Stimulated activated memory B cell treated with anti-CD40 and anti-IgM and Interleukin-4, amounts not matched to agents 10 μg/mL and 1 μg/mL and 100 μg/mL, for 72 hours (primary cell): ENCODE results near the gene PTGES3.
"Not testable (repeated sequence)": the region's sequence is repeated elsewhere in the genome, so short reads cannot be mapped to it uniquely, and the experiment has no call there.

Source experiments
- ATAC-seq: fragments of 150-1000 bp; cut with Tn5 transposase; 2 replicates; pipeline ENCODE4 v1.10.0; 2021
- H3K27ac Mint-ChIP-seq: one replicate; pipeline ENCODE4 v1.8.0; 2022; ENCODE audit warnings: mild to moderate bottlenecking, mixed read lengths
- H3K27me3 Mint-ChIP-seq: one replicate; pipeline ENCODE4 v1.8.0; 2022; ENCODE audit warnings: mixed read lengths
- H3K36me3 Mint-ChIP-seq: one replicate; pipeline ENCODE4 v1.8.0; 2022; ENCODE audit warnings: mixed read lengths
- H3K4me1 Mint-ChIP-seq: one replicate; pipeline ENCODE4 v1.8.0; 2022; ENCODE audit warnings: mixed read lengths
- H3K4me3 Mint-ChIP-seq: one replicate; pipeline ENCODE4 v1.8.0; 2022; ENCODE audit warnings: mild to moderate bottlenecking, moderate library complexity, mixed read lengths
- H3K9me3 Mint-ChIP-seq: one replicate; pipeline ENCODE4 v1.8.0; 2022; ENCODE audit warnings: mixed read lengths

Gene PTGES3, protein sequence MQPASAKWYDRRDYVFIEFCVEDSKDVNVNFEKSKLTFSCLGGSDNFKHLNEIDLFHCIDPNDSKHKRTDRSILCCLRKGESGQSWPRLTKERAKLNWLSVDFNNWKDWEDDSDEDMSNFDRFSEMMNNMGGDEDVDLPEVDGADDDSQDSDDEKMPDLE

DNA sequence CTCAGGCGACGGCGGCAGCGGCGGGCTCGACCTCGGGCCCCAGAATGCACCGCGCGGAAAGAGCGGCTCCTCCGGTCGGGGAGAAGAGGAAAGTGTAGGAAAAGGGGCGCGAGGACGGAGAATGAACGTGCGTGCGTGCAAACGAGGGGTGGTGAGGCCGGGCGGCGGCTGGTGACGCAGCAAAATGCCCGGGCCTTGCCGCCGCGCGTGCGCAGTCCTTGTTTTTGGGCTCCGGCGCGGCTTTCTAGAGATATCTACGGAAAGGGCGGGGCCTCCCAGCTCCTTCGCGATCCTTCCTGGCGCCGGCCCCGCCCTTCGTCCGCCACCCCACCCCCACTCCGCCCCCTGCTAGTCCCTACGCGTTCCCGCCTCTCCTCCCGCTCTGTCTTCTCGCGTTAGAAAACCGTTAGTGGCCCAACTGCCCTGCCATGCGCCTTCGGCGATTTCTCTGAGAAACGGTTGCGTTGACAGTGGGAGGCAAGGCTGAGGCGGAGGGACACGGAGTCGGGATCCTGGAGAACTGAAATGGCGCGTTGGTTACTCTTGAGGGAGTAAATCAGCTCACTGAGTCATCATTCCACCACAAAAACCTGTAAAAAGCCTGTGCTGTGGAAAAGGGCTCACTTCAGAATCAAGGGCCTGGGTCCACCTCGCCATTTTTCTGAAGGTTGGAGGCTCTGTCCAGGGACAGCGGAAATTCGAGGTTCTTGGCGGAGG is at the start of gene PTGES3:
Gene PTGES3 (minus strand): TSS at position 156 of the 717 bp plus-strand sequence. CDS start 285 bp downstream, outside the sequence.
- H3K27ac Mint-ChIP-seq, result peak within 1 kb of the TSS; percentile 94
- no peaks in the 10 kb centered on the region for H3K9me3 Mint-ChIP-seq
- H3K27me3 Mint-ChIP-seq, result no peaks in the 10 kb centered on the region
- H3K36me3 Mint-ChIP-seq, result peaks cover 21% of the 10 kb centered on the region
- ATAC-seq, result peak; percentile 90
- H3K4me1 Mint-ChIP-seq, result peaks cover 38% of the 10 kb centered on the region
- peak within 1 kb of the TSS; percentile 91 for H3K4me3 Mint-ChIP-seq

DNA sequence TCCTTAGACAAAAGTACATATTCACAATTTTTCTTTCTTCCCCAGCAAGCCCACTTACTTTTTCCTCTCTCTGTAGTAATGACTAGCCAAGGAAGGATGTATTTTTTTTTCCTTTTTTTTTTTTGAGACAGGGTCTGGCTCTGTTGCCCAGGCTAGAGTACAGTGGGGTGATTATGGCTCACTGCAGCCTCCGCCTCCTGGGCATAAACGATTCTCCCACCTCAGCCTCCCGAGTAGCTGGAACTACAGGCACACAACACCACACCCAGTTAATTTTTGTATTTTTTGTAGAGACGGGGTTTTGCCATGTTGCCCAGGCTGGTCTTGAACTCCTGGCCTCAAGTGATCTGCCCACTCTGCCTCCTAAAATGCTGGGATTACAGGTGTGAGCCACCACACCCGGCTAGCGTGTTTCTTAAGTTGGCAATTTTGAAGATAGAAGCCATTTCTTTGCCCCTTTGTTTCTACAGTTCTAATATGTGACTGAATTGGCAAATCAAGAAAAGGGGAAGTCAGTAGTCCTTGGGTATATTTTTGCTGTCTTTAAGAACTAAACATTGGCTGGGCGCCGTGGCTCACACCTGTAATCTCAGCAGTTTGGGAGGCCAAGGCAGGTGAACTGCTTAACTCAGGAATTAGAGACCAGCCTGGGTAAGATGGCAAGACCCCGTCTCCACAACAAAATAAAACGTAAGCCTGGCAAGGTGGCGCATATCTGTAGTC is 40.2 kb upstream of the PTGES3 start:
- Mint-ChIP-seq H3K27me3 (no peaks in the 10 kb centered on the region), H3K27ac (peak overlapping the region; percentile 17), H3K9me3 (no peaks in the 10 kb centered on the region), H3K4me3 (no peak overlapping the region), H3K4me1 (peaks cover 19% of the 10 kb centered on the region), H3K36me3 (peaks cover 19% of the 10 kb centered on the region)
- ATAC-seq, result no peak

DNA sequence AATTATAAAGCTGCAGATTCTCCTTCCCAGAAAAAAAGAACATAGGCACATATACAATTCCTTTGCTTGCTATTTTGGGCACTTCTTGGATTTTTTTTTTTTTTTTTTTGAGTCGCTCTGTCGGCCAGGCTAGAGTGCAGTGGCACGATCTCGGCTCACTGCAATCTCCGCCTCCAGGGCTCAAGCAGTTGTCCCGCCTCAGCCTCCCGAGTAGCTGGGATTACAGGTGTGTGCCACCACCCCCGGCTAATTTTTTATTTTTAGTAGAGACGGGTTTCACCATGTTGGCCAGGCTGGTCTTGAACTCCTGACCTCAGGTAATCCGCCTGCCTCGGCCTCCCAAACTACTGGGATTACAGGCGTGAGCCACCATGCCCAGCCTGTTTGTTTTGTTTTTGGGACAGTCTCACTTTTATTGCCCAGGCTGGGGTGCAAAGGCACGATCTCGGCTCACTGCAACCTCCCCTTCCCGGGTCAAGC is 38.2 kb upstream of the PTGES3 start:
- H3K9me3 Mint-ChIP-seq, ATAC-seq, H3K27me3 Mint-ChIP-seq: not testable (repeated sequence)
- peak overlapping the region; percentile 96 for H3K4me3 Mint-ChIP-seq
- peaks cover 40% of the 10 kb centered on the region for H3K4me1 Mint-ChIP-seq
- peaks cover 23% of the 10 kb centered on the region for H3K36me3 Mint-ChIP-seq
- peak overlapping the region; percentile 97 for H3K27ac Mint-ChIP-seq

DNA sequence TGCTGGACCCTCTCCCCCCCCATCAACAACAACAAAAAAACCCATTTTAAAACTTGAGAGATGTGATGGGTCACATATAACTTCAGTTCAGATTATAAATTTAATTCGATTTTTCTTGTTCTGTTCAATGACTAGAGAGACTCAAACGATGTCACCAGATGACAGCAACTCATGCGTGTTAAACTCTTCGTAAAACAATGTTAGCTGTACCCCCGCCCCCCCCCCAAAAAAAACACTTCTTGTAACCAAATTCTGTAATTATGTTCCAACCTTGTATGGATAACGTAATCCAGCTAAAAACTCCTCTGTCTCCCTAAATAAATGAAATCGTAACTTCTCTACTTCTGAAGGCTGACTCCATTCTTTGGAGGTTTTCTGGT is 37.6 kb upstream of the PTGES3 start:
- H3K27me3 Mint-ChIP-seq, result no peaks in the 10 kb centered on the region

DNA sequence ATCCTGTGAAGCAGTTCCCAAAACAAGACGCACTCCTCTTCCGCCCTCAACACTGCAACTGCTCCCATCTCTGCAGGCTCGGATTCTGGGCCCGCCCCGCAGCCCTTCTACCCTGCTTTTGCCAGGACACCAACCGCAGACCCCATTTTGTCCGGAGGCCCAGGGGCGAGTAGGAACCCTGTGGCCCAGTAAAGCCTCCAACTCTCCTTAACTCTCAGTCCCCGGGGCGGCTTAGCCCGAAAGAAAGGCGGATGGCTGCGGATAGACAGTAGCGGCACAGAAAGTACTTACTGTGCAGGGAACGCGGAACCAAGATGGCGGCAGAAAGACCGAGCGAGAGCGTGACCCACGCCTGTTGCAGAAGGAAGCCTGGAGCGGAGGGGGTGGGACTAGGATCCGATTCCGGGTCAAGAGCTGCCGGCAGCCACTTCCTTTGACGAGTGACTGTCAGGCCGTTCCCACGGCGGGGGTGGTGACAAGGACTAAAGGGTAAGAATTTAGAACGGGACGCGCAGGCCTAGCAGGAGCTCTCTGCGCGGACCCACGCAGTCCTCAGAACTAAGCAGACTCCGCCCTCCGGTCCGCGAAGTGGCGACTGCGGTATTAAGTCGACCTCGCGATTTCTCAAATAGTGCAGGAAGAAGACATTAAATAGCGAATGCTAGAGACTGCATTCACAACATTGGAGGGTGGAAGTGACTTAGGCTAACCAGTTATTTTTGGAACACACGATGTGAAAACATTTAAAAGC is 37.1 kb upstream of the PTGES3 start, which contains the start of gene NACA:
Gene NACA (minus strand): TSS at position 328 of the 751 bp plus-strand sequence. CDS start 778 bp downstream, outside the sequence.
- peaks cover 29% of the 10 kb centered on the region for H3K36me3 Mint-ChIP-seq
- peak within 1 kb of the TSS; percentile 97 for H3K27ac Mint-ChIP-seq
- no peaks in the 10 kb centered on the region for H3K27me3 Mint-ChIP-seq
- peak within 1 kb of the TSS; percentile 96 for H3K4me3 Mint-ChIP-seq
- peak; percentile 99 for ATAC-seq
- peaks cover 51% of the 10 kb centered on the region for H3K4me1 Mint-ChIP-seq
- H3K9me3 Mint-ChIP-seq, result no peaks in the 10 kb centered on the region

More for the DNA sequence above, 37.6 kb upstream of the PTGES3 start:
- peak overlapping the region; percentile 97 for H3K27ac Mint-ChIP-seq
- ATAC-seq, result no peak
- peaks cover 24% of the 10 kb centered on the region for H3K36me3 Mint-ChIP-seq
- H3K4me1 Mint-ChIP-seq, result peaks cover 45% of the 10 kb centered on the region
- no peaks in the 10 kb centered on the region for H3K9me3 Mint-ChIP-seq
- peak overlapping the region; percentile 96 for H3K4me3 Mint-ChIP-seq

- Mint-ChIP-seq H3K27me3 (no peaks in the 10 kb centered on the region), H3K4me1 (peaks cover 56% of the 10 kb centered on the region), H3K36me3 (peaks cover 35% of the 10 kb centered on the region), H3K4me3 (peak overlapping the region; percentile 96), H3K27ac (peak overlapping the region; percentile 97), H3K9me3 (no peaks in the 10 kb centered on the region)
- no peak for ATAC-seq
These were observed 36.6 kb upstream of the PTGES3 start for GRCh38 chr12:56724701-56724971.

- H3K4me3 Mint-ChIP-seq, result peak overlapping the region; percentile 96
- H3K27me3 Mint-ChIP-seq, result no peaks in the 10 kb centered on the region
- no peak for ATAC-seq
- H3K27ac Mint-ChIP-seq, result peak overlapping the region; percentile 97
- no peaks in the 10 kb centered on the region for H3K9me3 Mint-ChIP-seq
- H3K36me3 Mint-ChIP-seq, result peaks cover 40% of the 10 kb centered on the region
- peaks cover 61% of the 10 kb centered on the region for H3K4me1 Mint-ChIP-seq
These were observed 36.0 kb upstream of the PTGES3 start for GRCh38 chr12:56723889-56724700.

DNA sequence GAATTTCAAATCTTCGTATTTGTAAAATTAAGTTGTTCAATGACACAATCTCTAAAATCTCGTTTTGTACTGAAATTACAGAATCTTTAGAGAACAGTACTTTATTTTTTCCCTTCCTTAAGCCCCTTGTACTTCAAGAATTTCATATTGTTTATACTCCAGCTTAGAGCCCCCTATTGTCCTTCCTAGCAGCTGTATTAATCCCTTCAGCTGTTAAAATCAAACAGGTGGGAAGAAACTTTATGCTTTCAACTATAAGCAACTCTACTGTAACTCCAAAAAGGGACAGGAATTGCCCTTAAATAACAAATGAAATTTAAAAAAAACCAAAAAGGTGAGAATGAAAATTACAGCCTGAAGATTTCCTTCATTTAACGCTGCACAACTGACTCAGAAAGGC is 35.3 kb upstream of the PTGES3 start:
- no peak for ATAC-seq
- Mint-ChIP-seq H3K9me3 (no peaks in the 10 kb centered on the region), H3K27me3 (no peaks in the 10 kb centered on the region), H3K36me3 (peaks cover 47% of the 10 kb centered on the region), H3K27ac (peak overlapping the region; percentile 97), H3K4me3 (peak overlapping the region; percentile 96), H3K4me1 (peaks cover 69% of the 10 kb centered on the region)

DNA sequence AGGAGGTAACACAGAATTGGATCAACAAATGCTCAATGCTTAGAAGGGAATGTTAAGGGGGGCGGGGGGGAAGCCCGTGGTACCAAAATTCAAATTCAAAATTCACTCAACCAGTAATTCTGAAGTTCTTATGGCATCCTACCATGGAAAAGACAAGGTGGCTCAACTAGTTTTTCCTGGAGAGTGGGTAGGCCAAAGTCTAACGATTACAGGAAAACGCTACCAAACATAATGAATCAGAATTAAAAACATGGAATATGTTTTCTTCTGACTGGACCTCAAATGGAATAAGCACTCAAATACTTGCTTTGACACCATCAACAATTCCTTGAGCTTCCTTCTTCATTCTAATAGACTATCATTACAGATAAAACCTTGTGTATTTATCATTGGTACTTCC is 34.7 kb upstream of the PTGES3 start:
- Mint-ChIP-seq H3K4me3 (peak overlapping the region; percentile 96), H3K27me3 (no peaks in the 10 kb centered on the region), H3K4me1 (peaks cover 69% of the 10 kb centered on the region), H3K27ac (peak overlapping the region; percentile 97), H3K9me3 (no peaks in the 10 kb centered on the region), H3K36me3 (peaks cover 47% of the 10 kb centered on the region)
- ATAC-seq, result no peak

DNA sequence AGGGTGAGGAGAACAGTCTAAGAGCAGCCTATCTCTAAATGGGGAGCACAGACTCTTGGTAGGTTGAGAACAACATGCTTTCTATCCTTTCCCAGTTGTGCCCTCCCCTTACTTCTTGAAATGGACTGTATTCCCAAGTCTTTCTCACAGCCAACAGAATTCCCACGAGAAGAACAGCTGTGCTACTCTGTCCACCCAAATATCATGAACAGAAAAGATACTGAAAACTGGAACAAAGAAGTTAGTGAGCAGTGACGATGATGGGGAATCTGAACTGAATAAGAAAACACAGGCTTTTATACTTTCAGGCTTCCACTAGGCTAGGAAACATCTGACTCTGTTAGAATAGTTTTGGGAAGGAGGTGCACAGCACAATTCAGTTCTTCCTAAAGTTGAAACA is 33.6 kb upstream of the PTGES3 start:
- ATAC-seq, result no peak
- Mint-ChIP-seq H3K9me3 (no peaks in the 10 kb centered on the region), H3K4me3 (peak overlapping the region; percentile 12), H3K36me3 (peaks cover 54% of the 10 kb centered on the region), H3K27ac (peak overlapping the region; percentile 68), H3K4me1 (peaks cover 77% of the 10 kb centered on the region), H3K27me3 (no peaks in the 10 kb centered on the region)

DNA sequence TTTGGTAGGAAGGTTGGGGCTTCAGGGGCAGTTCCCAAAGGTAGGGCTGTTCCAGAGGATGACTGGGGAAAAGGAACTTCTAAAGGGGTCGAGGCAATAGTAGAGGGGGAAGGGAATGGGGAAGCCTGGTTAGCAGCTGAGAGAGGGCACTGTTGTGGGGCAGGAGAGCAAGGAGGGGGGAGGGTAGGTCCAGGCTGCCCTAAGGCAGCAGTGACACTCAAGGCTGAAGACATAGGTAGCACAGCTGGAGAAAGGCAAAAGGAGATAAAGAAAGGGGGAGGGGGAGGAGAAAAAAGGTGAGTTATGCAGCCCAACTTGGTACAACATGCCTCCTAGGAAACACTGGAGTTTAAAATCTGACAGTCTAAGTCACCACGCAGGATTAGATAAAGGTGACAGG is 33.1 kb upstream of the PTGES3 start:
- ATAC-seq, result no peak
- Mint-ChIP-seq H3K27me3 (no peaks in the 10 kb centered on the region), H3K36me3 (peaks cover 59% of the 10 kb centered on the region), H3K4me3 (peak overlapping the region; percentile 46), H3K4me1 (peaks cover 82% of the 10 kb centered on the region), H3K9me3 (no peaks in the 10 kb centered on the region), H3K27ac (peak overlapping the region; percentile 68)

- H3K4me1 Mint-ChIP-seq, result peaks cover 82% of the 10 kb centered on the region
- peak overlapping the region; percentile 68 for H3K27ac Mint-ChIP-seq
- no peak for ATAC-seq
- no peaks in the 10 kb centered on the region for H3K9me3 Mint-ChIP-seq
- H3K27me3 Mint-ChIP-seq, result no peaks in the 10 kb centered on the region
- peaks cover 64% of the 10 kb centered on the region for H3K36me3 Mint-ChIP-seq
- peak overlapping the region; percentile 46 for H3K4me3 Mint-ChIP-seq
These were observed 32.7 kb upstream of the PTGES3 start for GRCh38 chr12:56720731-56721151.

GRCh38 chr12:56719056-56719455 is 31.0 kb upstream of the PTGES3 start:
- Mint-ChIP-seq H3K27me3 (no peaks in the 10 kb centered on the region), H3K4me3 (peak overlapping the region; percentile 5), H3K27ac (peak overlapping the region; percentile 68), H3K36me3 (peaks cover 68% of the 10 kb centered on the region), H3K9me3 (no peaks in the 10 kb centered on the region), H3K4me1 (peaks cover 79% of the 10 kb centered on the region)
- no peak for ATAC-seq

DNA sequence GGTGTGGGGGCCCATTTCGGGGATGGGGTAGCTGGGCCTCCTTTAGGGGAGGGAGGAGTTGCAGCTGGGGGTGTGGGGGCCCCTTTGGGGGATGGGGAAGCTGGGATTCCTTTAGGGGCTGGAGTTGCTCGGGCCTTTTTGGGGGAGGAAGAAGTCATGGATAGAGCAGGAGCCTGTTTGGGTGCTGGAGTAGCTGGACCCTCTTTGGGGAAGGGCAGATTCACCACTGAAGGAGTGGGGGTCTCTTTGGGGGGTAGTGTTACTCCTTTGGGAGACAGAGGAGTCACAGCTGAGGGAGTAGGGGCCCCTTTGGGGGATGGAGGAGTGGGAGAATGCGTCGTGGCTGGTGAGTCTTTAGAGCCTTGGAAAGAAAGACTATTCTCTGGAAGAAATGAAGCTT is 30.6 kb upstream of the PTGES3 start:
- Mint-ChIP-seq H3K27me3 (no peaks in the 10 kb centered on the region), H3K36me3 (peaks cover 71% of the 10 kb centered on the region), H3K9me3 (no peaks in the 10 kb centered on the region), H3K27ac (peak overlapping the region; percentile 68), H3K4me1 (peaks cover 75% of the 10 kb centered on the region), H3K4me3 (peak overlapping the region; percentile 38)
- no peak for ATAC-seq
